HG03108 (cell line): ENCODE measurements around the gene HTR3D.
"Not testable (repeated sequence)": the region's sequence is repeated elsewhere in the genome, so short reads cannot be mapped to it uniquely, and the experiment has no call there.

ENCODE experiments used
- ATAC-seq: cut with Tn5 transposase; IDR thresholded peaks from one replicate; pipeline ENCODE4 v1.9.1; 2021; ENCODE audit warnings: moderate library complexity; ENCODE audit not compliant: unreplicated experiment

HTR3D gene

GRCh38 chr3:184067573-184068055 lies 36.1 kb downstream of the HTR3D start:
- ATAC-seq, result no peak

GRCh38 chr3:184068344-184068743 lies 36.8 kb downstream of the HTR3D start:
- ATAC-seq, result no peak

DNA sequence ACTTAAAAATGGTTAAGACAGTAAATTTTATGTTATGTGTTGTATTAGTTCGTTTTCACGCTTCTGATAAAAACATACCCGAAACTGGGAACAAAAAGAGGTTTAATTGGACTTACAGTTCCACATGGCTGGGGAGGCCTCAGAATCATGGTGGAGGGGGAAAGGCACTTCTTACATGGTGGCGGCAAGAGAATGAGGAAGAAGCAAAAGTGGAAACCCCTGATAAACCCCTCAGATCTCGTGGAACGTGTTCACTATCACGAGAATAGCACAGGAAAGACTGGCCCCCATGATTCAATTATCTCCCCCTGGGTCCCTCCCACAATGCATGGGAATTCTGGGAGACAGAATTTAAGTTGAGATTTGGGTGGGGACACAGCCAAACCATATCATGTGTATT lies 39.6 kb downstream of the HTR3D start:
- not testable (repeated sequence) for ATAC-seq

- no peak for ATAC-seq
These were observed 42.1 kb downstream of the HTR3D start for GRCh38 chr3:184073621-184074020.

DNA sequence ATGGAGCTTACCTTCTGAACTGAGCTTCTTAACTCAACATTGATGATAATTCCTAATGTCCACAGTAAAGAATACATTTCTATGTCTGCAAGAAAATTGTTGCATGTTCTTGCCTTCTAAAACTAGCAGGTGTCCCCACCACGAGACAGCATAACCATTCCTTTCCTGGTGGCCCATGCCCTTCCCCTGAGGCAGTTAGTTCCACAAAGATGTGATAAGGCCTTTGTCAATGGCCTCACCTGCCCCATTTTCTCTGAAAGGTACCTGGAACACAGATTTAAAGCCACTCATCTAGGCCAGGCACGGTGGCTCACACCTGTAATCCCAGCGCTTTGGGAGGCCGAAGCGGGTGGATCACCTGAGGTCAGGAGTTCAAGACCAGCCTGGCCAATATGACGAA lies 44.4 kb downstream of the HTR3D start:
- ATAC-seq, result no peak

- no peak for ATAC-seq
These were observed 46.3 kb downstream of the HTR3D start for GRCh38 chr3:184077881-184078280.

DNA sequence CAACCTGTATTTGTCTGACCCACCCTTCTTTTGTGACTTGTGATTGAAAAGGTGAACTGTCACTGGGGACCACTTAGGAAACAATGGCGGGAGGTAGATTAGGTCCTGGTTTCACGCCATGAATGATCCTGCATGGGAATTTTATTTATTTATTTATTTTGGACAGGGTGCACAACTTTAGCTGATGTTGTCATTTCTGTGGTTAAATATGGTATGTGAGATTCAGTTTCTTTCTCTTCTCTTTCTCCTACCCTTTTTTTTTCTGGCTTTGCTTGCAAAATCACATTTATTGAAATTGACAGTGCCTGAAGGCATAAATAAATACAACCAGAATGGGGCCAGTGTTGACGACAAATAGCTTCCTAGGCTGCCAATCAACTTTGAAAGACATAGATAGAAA lies 47.3 kb downstream of the HTR3D start:
- ATAC-seq, result no peak

GRCh38 chr3:184081116-184081830 lies 49.7 kb downstream of the HTR3D start:
- ATAC-seq, result no peak

GRCh38 chr3:184082034-184082433 lies 50.5 kb downstream of the HTR3D start:
- no peak for ATAC-seq

DNA sequence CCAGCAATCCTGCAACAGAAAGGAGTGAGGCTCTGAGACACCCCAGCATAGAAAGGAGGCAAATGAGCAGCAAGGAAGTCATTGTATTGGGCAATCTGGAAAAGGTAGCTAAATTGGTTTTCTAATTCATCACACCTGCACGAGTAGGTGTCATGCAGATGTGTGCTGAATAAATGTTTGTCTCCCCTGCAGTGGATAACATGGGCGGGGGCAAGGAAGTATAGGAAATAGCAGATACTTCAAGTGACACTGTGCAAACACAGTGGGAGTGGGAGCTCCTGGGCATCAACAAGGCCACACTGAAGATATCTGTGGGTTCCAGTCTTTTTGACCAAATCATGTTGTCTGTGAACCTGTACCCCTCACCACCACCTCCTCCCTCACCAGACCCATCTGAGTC lies 50.9 kb downstream of the HTR3D start:
- no peak for ATAC-seq

DNA sequence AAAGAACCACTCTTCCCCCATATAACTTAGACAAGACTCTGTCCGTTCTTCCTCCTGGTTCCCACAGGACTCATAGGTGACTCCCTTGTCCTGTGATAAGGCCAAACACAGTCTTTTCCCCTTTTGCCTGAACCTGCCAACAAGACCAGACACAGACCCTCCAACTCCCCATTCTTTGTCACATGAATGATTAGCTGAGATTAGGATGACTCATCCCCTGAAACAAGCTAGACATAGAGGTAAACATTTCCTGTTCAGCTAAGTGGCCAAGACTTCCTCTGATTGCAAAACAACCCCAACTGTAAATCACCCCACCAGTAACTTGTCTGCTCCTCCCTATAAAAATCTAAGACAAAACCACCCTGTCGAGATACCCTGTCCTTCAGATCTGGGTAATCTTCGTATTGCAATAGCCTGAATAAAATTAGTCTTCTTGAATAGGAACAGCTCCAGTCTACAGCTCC lies 53.9 kb downstream of the HTR3D start:
- no peak for ATAC-seq
